Measurements from ENCODE around the gene TMEM176A.
"Not testable (repeated sequence)": the region's sequence is repeated elsewhere in the genome, so short reads cannot be mapped to it uniquely, and the experiment has no call there.

TMEM176A gene

GRCh38 chr7:150803161-150803860 lies 2.7 kb downstream of the TMEM176A start:
- H3K9me3 ChIP-seq (ENCODE audit: control insufficient read depth, low read length): peaks cover 29% of the 10 kb centered on the region
- H3K4me3 ChIP-seq (ENCODE audit: low read length): no peak overlapping the region
- peaks cover 25% of the 10 kb centered on the region for H3K27me3 ChIP-seq (replicated peaks; ENCODE audit: control insufficient read depth, insufficient read depth, low read length)
- no peak for DNase-seq (ENCODE audit: low read depth)
- no peak overlapping the region for H3K9ac ChIP-seq (ENCODE audit: low read length)
- no peaks in the 10 kb centered on the region for H3K36me3 ChIP-seq (ENCODE audit: control insufficient read depth, insufficient read depth, low read length, severe bottlenecking)
- no peaks in the 10 kb centered on the region for H3K4me1 ChIP-seq (ENCODE audit: control insufficient read depth, insufficient read depth, low read length)

DNA sequence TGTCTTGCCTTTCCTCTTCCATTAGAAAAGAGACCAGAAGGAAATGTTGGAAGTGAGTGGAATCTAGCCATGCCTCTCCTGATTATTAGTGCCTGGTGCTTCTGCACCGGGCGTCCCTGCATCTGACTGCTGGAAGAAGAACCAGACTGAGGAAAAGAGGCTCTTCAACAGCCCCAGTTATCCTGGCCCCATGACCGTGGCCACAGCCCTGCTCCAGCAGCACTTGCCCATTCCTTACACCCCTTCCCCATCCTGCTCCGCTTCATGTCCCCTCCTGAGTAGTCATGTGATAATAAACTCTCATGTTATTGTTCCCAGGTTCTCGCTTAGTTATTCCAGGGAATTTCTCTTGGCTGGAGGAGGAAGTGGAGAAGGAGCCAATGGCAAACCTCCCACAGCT lies 4.2 kb downstream of the TMEM176A start:
- Histone ChIP-seq H3K9me3 (ENCODE audit: control insufficient read depth, low read length) (peaks cover 29% of the 10 kb centered on the region), H3K9ac (ENCODE audit: low read length) (no peak overlapping the region), H3K4me3 (ENCODE audit: low read length) (no peak overlapping the region), H3K27me3 (replicated peaks; ENCODE audit: control insufficient read depth, insufficient read depth, low read length) (peaks cover 13% of the 10 kb centered on the region), H3K4me1 (ENCODE audit: control insufficient read depth, insufficient read depth, low read length) (no peaks in the 10 kb centered on the region), H3K36me3 (ENCODE audit: control insufficient read depth, insufficient read depth, low read length, severe bottlenecking) (no peaks in the 10 kb centered on the region)
- no peak for DNase-seq (ENCODE audit: low read depth)

- H3K9me3 ChIP-seq (ENCODE audit: control insufficient read depth, low read length): peaks cover 29% of the 10 kb centered on the region
- peaks cover 13% of the 10 kb centered on the region for H3K27me3 ChIP-seq (replicated peaks; ENCODE audit: control insufficient read depth, insufficient read depth, low read length)
- no peak overlapping the region for H3K9ac ChIP-seq (ENCODE audit: low read length)
- H3K4me3 ChIP-seq (ENCODE audit: low read length): no peak overlapping the region
- no peak for DNase-seq (ENCODE audit: low read depth)
- H3K36me3 ChIP-seq (ENCODE audit: control insufficient read depth, insufficient read depth, low read length, severe bottlenecking): no peaks in the 10 kb centered on the region
- no peaks in the 10 kb centered on the region for H3K4me1 ChIP-seq (ENCODE audit: control insufficient read depth, insufficient read depth, low read length)
Observed at GRCh38 chr7:150805864-150806263, 5.3 kb downstream of the TMEM176A start.

DNA sequence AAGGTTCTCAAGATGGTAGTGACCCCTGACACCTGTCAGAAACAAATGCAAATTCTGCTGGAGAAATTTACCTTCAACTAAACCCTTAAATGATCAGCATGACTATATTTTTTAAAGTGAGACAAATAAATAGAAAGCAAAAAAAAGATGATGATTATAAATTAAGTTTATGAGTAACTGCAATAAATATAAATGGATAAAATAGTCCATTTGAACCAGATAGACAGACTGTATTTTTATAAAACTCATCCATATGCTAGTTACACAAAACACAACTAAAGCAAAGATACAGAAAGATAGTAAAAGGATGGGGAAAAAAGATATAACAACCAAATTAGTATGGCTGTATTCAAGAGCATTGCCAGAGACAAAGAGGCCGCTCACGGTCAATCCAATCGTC lies 5.9 kb downstream of the TMEM176A start:
- Histone ChIP-seq H3K27me3 (replicated peaks; ENCODE audit: control insufficient read depth, insufficient read depth, low read length) (peaks cover 13% of the 10 kb centered on the region), H3K4me3 (ENCODE audit: low read length) (no peak overlapping the region), H3K9ac (ENCODE audit: low read length) (no peak overlapping the region), H3K36me3 (ENCODE audit: control insufficient read depth, insufficient read depth, low read length, severe bottlenecking) (no peaks in the 10 kb centered on the region), H3K4me1 (ENCODE audit: control insufficient read depth, insufficient read depth, low read length) (no peaks in the 10 kb centered on the region), H3K9me3 (ENCODE audit: control insufficient read depth, low read length) (peaks cover 29% of the 10 kb centered on the region)
- no peak for DNase-seq (ENCODE audit: low read depth)

- Histone ChIP-seq H3K9ac (ENCODE audit: low read length) (no peak overlapping the region), H3K9me3 (ENCODE audit: control insufficient read depth, low read length) (peaks cover 29% of the 10 kb centered on the region), H3K36me3 (ENCODE audit: control insufficient read depth, insufficient read depth, low read length, severe bottlenecking) (no peaks in the 10 kb centered on the region), H3K4me3 (ENCODE audit: low read length) (no peak overlapping the region), H3K4me1 (ENCODE audit: control insufficient read depth, insufficient read depth, low read length) (no peaks in the 10 kb centered on the region), H3K27me3 (replicated peaks; ENCODE audit: control insufficient read depth, insufficient read depth, low read length) (peaks cover 10% of the 10 kb centered on the region)
- DNase-seq (ENCODE audit: low read depth): no peak
Observed at GRCh38 chr7:150806863-150807262, 6.3 kb downstream of the TMEM176A start.

GRCh38 chr7:150807616-150808438 lies 7.3 kb downstream of the TMEM176A start:
- peaks cover 28% of the 10 kb centered on the region for H3K9me3 ChIP-seq (ENCODE audit: control insufficient read depth, low read length)
- not testable (repeated sequence) for DNase-seq (ENCODE audit: low read depth); H3K36me3 ChIP-seq (ENCODE audit: control insufficient read depth, insufficient read depth, low read length, severe bottlenecking); H3K4me3 ChIP-seq (ENCODE audit: low read length); H3K4me1 ChIP-seq (ENCODE audit: control insufficient read depth, insufficient read depth, low read length); H3K9ac ChIP-seq (ENCODE audit: low read length); H3K27me3 ChIP-seq (replicated peaks; ENCODE audit: control insufficient read depth, insufficient read depth, low read length)

GRCh38 chr7:150814328-150815001 lies 13.9 kb downstream of the TMEM176A start:
- H3K9me3 ChIP-seq (ENCODE audit: control insufficient read depth, low read length): peaks cover 18% of the 10 kb centered on the region
- no peaks in the 10 kb centered on the region for H3K27me3 ChIP-seq (replicated peaks; ENCODE audit: control insufficient read depth, insufficient read depth, low read length)
- no peaks in the 10 kb centered on the region for H3K4me1 ChIP-seq (ENCODE audit: control insufficient read depth, insufficient read depth, low read length)
- H3K4me3 ChIP-seq (ENCODE audit: low read length): no peak overlapping the region
- no peaks in the 10 kb centered on the region for H3K36me3 ChIP-seq (ENCODE audit: control insufficient read depth, insufficient read depth, low read length, severe bottlenecking)
- no peak overlapping the region for H3K9ac ChIP-seq (ENCODE audit: low read length)
- DNase-seq (ENCODE audit: low read depth): no peak

DNA sequence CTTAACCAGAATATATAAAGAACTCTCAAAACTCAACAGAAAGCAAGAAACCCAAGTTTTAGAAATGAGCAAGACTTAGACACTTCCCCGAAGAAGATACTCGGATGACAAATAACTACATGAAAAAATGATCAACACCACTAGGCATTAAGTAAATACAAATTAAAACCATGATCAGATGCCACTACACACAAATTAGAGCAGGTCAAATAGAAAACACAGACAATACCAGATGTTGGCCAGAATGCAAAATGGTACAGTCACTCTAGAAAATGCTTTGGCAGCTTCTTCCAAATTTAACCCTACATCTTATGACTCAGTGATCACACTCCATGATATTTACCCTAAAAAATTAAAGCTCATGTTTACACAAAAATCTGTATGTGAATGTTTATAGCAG lies 18.4 kb downstream of the TMEM176A start:
- no peak overlapping the region for H3K4me3 ChIP-seq (ENCODE audit: low read length)
- H3K4me1 ChIP-seq (ENCODE audit: control insufficient read depth, insufficient read depth, low read length): no peaks in the 10 kb centered on the region
- peaks cover 23% of the 10 kb centered on the region for H3K9me3 ChIP-seq (ENCODE audit: control insufficient read depth, low read length)
- H3K36me3 ChIP-seq (ENCODE audit: control insufficient read depth, insufficient read depth, low read length, severe bottlenecking): no peaks in the 10 kb centered on the region
- H3K9ac ChIP-seq (ENCODE audit: low read length): no peak overlapping the region
- H3K27me3 ChIP-seq (replicated peaks; ENCODE audit: control insufficient read depth, insufficient read depth, low read length): no peaks in the 10 kb centered on the region
- no peak for DNase-seq (ENCODE audit: low read depth)

GRCh38 chr7:150820148-150820547 lies 19.6 kb downstream of the TMEM176A start:
- no peaks in the 10 kb centered on the region for H3K4me1 ChIP-seq (ENCODE audit: control insufficient read depth, insufficient read depth, low read length)
- no peak overlapping the region for H3K9ac ChIP-seq (ENCODE audit: low read length)
- no peaks in the 10 kb centered on the region for H3K36me3 ChIP-seq (ENCODE audit: control insufficient read depth, insufficient read depth, low read length, severe bottlenecking)
- H3K27me3 ChIP-seq (replicated peaks; ENCODE audit: control insufficient read depth, insufficient read depth, low read length): no peaks in the 10 kb centered on the region
- H3K9me3 ChIP-seq (ENCODE audit: control insufficient read depth, low read length): peaks cover 19% of the 10 kb centered on the region
- no peak for DNase-seq (ENCODE audit: low read depth)
- no peak overlapping the region for H3K4me3 ChIP-seq (ENCODE audit: low read length)

GRCh38 chr7:150820578-150821198 lies 20.1 kb downstream of the TMEM176A start:
- DNase-seq (ENCODE audit: low read depth): no peak
- Histone ChIP-seq H3K4me3 (ENCODE audit: low read length) (no peak overlapping the region), H3K9me3 (ENCODE audit: control insufficient read depth, low read length) (peaks cover 18% of the 10 kb centered on the region), H3K36me3 (ENCODE audit: control insufficient read depth, insufficient read depth, low read length, severe bottlenecking) (no peaks in the 10 kb centered on the region), H3K27me3 (replicated peaks; ENCODE audit: control insufficient read depth, insufficient read depth, low read length) (no peaks in the 10 kb centered on the region), H3K4me1 (ENCODE audit: control insufficient read depth, insufficient read depth, low read length) (no peaks in the 10 kb centered on the region), H3K9ac (ENCODE audit: low read length) (no peak overlapping the region)

- Histone ChIP-seq H3K9me3 (ENCODE audit: control insufficient read depth, low read length) (peaks cover 5% of the 10 kb centered on the region), H3K4me1 (ENCODE audit: control insufficient read depth, insufficient read depth, low read length) (no peaks in the 10 kb centered on the region), H3K27me3 (replicated peaks; ENCODE audit: control insufficient read depth, insufficient read depth, low read length) (peaks cover 2% of the 10 kb centered on the region), H3K4me3 (ENCODE audit: low read length) (no peak overlapping the region), H3K9ac (ENCODE audit: low read length) (no peak overlapping the region), H3K36me3 (ENCODE audit: control insufficient read depth, insufficient read depth, low read length, severe bottlenecking) (no peaks in the 10 kb centered on the region)
- no peak for DNase-seq (ENCODE audit: low read depth)
Observed at GRCh38 chr7:150823043-150823442, 22.5 kb downstream of the TMEM176A start.
